DMS53 treated with DMSO at 0.1 percent for 48 hours (cell line): ENCODE measurements around the gene KAZN.

Source experiments
- DNase-seq: peaks from one replicate; lab custom pipeline; 2025; ENCODE audit not compliant: unreplicated experiment; lab: John Stamatoyannopoulos, UW

KAZN gene

DNA sequence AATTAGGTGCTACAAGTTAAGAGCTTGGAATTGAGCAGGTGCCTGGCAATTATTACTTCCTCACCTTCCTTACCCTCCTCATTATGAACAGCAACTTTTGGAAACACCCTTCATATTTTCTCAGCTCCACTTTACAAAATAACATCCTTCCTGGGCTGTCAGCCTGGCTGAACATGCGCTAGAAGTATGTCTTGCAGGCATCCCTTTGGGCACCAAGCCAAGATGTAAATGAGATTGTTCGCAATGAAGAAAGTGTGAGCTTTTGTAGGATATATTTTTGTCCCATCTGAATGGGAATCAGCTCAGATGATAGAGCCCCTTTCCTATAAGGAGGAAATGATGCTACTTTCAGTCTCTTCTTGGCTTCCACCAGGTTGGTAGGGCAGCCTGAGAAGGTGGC is 245.9 kb downstream of the KAZN start:
- no peak for DNase-seq

DNA sequence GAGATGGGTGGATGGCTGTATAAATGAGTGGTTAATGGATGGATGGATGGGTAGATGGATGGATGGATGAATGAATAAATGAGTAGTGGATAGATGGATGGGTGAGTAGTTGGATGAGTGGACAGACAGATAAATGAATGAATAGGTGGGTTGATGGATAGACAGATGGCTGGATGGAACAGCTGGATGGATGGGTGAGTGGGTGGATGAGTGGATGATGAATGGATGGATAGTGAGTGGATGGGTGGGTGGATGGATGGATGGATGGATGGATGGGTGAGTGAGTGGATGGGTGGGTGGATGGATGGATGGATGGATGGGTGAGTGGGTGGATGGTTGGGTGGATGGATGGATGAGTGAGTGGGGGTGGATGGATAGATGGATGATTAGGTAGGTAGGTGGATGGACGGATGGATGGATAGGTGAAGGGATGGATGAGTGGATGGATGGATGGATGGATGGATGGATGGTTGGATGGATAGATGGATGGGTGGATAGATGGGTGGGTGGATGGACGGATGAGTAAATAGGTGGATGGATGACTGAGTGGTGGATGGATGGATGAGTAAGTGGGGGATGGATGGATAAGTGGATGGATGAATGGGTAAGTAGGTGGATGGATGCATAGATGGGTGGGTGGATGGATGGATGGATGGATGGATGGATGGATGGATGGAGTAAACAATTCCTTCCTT is 246.6 kb downstream of the KAZN start:
- no peak for DNase-seq

DNA sequence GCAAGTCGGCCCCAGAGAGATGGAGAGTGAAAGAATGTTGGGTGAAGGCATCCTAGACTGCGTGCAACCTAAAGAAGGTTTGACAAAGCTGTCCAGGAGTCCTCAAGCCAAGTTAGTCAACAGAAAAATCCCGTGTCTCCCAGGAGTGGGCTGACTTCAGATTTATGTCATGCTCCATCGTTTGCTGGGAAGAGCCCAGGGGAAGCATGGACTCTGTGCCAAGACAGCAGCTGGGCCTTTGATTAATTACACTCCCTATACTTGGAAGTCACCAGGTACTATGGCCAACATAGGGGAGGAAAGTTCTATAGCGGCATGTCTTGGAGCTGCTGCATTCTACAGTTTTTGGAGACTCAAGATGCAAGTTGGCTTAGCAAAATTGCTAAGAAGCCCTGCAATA is 247.4 kb downstream of the KAZN start:
- no peak for DNase-seq

DNA sequence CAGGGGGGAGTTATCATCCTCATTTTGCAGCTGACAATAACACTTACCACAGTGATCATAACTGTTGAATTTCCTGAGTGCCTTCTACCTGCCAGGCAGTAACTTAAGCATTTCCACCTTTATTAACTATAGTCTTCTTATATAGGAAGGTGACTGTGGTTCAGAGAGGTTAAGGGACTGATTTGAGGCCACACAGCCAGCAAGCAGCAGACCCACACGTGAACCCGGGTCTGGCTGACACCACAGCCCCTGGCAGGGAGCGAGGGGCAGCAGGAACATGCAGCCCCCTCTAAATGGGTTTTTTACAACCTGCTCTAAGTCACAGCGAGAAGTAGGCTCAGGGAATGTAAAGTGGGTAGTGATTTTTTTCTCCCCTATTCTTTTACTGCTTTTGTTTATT is 248.2 kb downstream of the KAZN start:
- DNase-seq, result no peak

DNA sequence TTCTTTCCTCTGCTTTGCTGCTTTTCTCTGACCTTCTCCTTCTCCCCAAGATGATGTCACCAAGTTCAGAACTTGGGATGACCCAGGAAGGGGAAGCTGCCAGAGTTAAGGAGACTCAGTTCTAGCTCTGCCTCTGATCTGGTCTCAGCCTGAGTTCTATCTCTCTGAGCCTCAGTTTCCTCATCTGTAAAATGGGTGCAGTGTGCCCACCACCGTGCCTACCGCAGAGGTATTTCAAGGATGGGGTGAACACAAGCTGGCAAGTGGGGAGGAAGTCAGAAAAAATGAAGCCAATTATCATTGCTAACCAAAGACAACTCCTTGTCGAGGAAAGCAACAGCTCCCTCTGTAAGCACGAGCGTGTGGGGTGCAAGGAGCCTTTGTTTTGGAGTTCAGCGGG is 249.7 kb downstream of the KAZN start:
- no peak for DNase-seq

DNA sequence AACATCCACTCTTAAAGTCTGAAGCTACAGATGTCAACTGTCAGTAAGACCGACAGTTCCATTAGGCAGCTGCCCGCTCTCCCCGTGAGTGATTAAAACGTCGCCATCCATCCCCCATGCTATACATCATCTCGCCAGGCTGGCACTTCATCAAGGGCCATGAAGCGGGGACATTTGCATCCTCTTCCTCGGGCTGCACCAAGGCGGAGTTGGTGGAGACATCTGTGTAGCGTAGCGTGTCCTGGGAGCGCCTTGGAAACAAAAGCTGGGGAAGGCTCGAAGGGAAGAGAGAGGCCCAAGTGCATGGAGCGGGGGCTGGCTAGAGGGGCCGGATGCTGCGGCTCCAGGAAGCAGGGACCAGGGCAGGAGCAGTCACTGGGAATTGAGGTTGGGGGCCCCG is 250.1 kb downstream of the KAZN start:
- DNase-seq, result no peak

DNA sequence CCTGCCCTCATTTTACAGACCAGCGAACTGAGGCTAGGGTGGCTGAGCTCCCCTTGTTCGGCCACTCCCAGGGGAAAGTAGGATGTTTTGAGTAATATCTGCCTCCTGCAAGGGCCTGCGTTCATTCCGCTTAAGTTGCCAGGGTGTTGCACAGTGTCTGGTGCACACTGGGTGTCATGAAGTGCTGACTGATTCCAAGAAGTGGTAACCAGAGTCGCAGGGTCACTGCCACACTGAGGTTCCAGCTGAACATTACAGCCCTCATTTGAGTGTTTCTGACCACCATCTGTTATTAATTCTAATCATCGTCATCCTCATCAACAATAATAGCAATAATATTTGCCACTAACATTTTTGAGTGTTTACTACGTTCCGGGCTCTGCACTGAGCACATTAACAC is 250.6 kb downstream of the KAZN start:
- DNase-seq, result no peak

DNA sequence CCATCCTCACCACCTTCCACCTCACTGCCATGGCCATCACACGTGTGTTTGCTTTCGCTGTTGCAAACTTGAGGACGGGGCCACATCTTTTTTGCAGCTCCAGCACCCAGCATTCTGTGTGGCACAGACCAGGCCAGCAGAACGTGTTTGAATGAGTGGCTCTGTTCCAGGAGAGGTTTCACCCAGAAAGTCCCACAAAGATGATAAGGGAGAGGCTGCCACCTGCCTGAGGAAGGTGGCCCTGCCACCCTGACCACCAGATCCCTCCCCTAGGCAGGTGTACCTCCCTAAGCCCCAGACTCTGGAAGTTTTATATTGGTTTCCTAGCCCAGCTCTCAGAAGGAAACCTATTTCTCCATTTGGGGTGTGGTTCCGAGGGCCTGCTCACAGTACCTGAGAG is 252.1 kb downstream of the KAZN start:
- DNase-seq, result no peak

DNA sequence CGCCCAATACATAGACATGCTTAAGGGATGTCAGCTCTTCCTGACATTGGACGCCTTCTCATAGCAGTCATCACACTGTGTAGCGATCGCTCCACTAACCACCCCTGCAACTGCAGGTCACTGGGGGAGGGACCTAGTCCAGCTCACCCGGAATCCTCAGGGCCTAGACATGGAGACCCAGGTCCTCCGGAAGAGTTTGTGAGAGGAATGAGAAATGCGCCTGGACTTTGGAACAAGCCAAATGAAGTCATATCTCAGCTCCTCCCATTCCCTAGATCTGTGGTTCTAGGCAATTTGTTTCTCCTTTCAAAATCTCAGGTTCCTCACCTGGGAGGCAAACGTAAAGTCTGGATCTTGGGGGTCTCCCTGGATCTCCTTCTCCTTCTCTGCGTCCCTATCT is 253.3 kb downstream of the KAZN start:
- no peak for DNase-seq

DNA sequence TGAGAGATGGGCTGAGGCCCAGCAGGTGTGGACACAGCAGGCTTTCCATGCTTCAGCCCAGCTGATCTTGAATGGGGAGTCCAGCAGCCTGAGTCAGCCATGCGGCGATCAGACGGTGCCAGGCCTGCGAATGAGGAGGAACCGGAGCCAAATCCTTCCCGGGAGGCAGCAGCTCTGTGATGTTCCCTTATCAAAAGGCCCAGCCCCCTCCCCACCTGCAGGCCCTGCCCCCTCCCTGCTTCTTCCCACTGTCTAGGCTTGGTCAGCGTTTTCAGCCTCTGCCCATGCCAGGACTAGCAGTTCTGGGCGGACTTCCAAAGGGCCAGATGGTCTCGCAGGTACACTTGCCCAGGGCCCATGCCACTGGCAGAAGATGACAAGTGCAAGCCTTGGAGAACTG is 253.8 kb downstream of the KAZN start:
- no peak for DNase-seq

DNA sequence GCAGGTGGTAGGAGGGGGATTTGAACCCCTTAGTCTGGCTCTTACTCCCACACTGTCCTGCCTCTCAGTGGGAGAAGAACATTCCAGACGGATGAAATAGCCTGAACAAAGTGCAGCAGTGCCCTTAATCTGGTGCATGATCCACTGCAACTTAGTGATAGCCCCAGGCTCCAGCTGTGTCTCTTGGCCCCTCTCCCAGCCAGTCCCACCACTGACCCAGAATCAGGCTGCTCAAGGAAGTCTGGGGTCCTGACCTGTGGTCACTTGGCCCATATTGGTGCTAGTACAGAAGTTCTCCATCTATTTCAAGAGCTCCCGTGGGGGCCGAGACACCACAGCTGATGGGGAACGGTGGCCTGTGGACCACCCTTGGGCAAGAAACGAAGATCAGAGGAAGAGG is 255.0 kb downstream of the KAZN start:
- no peak for DNase-seq

DNA sequence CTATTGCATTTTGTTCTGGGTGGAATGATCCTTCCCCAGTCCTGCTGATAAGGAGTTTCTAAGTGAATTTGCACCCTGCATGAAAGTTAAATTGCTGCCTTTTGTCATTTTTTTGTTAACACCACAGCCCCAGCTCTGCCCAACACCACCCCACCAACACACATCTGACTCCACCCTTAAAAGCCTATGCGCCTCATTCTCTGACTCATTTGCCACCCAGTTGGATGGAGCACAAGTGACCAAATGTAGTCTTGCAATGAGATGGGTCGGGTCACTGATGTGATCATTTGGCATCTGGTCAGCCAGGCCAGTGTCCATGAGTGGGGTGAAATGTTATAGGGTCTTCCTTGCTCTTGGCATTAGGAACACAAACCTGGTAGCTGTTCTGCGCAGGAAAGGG is 256.8 kb downstream of the KAZN start:
- DNase-seq, result no peak

DNA sequence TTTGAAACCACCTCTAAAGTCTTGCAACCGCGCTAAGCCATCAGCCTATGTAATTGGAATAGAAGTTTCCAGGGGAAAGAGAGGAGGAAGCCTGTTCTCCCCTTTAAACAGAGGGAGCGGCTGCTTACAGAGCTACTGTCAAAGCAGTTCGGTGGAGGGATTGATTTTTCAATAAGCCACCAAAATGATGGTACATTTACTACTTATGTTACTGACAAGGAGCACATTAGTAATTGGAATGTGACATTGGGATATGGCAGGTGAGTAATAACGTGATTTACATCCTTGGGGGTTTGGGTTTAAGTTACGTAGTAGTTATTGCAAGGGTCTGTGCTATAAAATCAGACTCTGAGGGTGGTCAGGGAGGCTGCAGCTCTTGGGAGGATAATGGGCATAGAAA is 257.3 kb downstream of the KAZN start:
- DNase-seq, result no peak

DNA sequence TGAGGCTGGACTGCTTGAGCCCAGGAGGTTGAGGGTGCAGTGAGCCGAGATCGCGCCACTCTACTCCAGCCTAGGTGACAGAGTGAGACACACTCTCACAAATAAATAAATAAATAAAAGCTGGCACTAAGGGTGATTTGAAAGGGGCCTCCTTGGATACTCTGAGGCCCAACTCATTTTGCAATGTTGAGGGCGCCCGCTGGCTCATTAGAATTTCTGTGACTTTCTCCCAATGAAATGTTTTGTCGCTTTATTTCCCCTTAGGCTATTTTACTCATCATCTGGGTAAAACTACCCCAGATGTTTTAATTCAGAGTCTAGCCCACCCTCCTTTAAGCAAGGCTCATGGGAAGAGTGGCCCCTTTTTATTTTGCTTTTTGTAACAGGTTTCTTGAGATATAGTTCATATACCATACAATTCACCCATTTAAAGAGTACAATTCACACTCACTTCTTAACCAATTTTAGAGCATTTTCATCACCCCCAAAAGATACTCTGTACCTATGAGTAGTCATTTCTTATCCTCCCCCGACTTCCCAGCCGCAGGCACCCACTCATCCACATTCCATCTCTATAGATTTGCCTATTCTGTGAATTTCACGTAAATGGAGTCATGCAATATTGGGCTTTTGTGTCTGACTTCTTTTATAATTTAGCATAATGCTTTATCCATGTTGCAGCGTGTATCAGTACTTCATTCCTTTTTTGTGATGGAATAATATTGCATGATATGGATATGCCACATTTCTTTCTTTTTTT is 259.1 kb downstream of the KAZN start:
- no peak for DNase-seq

DNA sequence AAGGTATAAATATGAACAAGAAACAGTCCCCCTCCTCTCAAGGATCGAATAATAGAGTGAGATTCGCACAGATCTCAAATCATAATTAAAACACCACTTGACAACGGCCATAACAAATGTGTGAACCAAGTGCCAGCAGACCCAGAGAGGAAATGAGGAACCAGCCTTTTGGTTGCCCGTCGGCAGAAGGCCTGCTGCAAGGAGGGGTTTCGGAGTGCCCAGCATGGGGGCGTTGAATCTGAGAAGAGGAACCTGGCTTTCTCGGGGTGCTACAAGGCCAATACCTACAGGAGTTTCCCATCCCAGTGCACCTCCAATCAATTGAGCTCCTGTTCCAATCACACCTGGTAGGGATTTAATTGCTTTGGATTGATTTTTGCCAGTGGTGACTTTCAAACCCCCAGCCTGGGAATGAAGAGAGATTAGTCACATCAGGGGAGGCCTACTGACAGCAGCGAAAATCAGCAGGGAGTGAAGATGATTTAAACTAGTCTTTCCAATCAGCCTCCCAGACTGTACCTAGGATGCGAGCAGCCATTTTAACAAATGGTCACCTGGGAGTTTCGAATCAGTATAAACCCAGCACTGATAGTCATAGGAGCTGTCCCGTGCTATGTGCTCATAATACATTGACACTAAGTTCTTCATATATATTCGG is 263.8 kb downstream of the KAZN start:
- DNase-seq, result no peak

DNA sequence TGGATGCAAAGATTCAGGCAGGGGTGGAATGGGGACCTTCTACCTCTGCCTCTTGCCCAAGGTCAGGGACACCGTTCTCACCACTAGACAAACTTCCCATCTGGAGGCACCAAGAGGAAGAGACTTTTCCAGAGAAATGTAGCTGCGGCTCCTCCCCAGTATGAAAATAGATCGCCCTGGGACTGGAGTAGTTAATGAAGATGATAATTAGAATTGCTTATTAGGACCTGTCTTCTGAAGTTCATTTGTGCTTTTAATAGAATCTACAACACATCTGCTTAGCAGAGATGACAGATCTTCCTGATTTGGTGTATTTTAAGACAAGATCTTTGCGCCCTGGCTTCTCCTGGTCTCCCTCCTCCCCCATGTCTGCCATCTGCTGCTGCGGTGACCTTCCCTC is 266.6 kb downstream of the KAZN start:
- no peak for DNase-seq

DNA sequence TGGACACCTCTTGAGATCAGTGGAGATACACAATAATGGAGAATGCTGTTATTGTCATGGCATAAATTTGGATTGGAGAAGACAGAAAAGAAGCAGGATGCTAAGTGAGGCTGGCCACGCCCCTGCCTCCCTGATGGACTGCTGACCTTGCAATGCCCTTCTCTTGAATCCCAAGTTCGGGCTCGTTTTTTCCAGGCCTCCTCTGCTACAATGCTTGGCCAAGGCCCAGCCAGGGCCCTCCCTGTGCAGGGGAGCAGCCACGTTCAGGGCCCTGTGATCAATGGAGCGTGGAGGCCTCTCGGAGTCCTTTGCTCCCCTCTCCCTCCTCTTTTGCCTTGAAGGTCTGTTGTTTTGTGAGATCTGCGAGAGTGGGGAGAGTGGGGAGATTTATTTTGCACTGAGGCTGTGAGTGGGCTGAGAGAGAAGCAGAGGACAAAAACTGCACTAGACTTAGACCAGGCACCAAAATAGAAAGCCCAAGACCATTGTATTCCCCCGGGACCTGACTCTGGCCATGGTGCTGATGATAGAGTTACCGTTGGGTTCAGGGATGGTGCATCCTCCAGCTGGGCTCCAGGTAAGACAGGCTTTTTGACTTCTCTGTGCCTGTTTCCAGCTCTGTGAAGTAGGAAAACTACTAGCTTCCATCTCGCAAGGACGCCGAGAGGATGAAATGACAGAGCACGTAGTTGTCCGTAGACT is 268.6 kb downstream of the KAZN start:
- DNase-seq, result no peak

DNA sequence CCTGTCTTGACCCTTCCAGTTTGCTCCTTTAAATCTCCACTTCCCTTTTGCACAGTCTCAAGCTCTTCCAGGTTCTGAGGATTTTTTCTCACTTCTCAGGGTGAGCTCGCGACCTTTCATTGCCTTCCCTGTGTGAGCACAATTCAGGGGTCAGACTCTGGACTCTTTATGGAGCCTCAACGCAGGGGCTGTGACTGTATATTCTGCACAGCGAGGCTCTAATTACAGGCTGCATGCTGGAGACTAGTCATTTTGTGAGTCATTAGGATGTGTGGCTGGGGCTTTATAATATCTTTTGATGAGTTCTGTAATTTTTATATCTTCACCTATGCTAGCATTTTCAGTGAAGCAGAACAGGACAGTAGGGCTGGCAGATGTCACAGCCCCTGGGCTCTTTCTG is 270.7 kb downstream of the KAZN start:
- no peak for DNase-seq

DNA sequence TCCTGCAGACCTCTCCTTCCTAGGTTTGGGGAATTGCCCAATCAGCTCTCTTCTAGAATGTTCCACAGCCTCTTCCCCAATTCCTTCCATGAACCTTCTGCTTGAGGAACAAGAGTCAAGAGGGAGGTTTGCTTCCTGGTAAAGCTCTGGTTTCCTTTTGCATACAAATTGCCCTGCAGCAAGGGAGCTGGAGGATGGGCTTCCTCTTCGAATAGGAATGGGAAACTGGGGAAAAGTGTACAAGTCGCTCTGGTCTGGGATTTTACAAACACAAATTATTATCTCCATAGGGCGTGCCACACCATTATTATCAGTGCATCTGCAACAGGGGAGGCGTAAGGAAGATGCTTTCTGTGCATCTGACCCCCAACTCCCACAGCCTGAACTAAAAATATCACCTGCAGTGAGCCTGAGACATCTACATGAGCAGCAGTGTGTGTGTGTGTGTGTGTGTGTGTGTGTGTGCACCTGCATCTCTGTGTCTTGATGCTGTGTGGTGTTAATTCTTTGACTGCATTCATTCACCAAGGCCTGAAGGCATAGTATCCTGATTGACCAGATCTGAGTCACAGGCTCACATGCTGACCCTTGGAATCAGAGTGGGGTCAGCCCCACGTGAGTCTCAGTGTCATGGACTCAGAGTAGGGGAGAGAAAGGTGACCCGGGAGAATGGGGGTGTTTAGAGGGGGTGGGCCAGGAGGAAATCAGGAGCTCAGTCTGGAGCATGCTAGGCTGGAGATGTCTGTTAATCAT is 272.9 kb downstream of the KAZN start:
- no peak for DNase-seq

DNA sequence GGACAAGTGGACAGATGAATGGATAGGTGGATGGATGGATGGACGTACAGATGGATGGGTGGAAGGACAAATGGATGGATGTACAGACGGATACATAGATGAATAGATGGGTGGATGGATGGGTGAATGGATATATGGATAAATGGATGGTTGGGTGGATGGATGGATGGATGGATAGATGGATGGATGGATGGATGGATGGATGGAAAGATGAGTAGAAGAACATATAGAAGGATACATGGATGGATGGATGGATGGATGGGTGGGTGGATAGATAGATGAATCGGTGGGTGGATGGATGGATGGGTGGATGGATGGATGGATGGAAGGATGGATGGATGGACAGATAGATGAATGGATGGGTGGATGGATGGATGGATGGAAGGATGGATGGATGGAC is 274.3 kb downstream of the KAZN start:
- no peak for DNase-seq

DNA sequence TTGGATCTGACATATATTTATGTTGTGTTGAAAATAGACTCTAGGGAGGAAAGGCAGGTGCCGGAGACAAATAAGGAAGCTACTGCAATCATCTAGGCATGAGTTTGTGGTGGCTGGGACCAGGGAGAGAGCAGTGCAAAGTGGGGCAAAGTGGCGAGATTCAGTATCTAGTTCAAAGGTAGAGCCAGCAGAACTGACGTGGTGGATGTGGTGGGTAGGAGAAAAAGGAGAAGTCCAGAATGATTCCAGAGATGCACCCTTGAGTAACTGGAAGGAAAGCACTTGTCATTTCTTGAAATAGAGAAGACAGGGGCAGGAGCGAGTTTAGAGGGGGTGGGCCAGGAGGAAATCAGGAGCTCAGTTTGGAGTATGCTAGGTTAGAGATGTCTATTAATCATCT is 275.2 kb downstream of the KAZN start:
- no peak for DNase-seq
